Peyer's patch (tissue), 4 donors: Measurements from ENCODE around the gene SEC22A.

Source experiments
- CTCF ChIP-seq, 6 experiments: fragments of 450-650 bp in 4 of 6; fragments of 200-600 bp in 2 of 6; sonication (generic) in 1 of 6; IDR thresholded peaks; one replicate each; pipeline ENCODE4 v1.5.1; 2017 to 2019; ENCODE audit warnings: antibody characterized with exemption in 6 of 6, mild to moderate bottlenecking in 3 of 6, moderate library complexity in 1 of 6
- POLR2A ChIP-seq, 2 donors: fragments of 450-650 bp; IDR thresholded peaks; one replicate each; pipeline ENCODE4 v1.5.1; 2017; ENCODE audit warnings: antibody characterized with exemption in 2 of 2, mild to moderate bottlenecking in 2 of 2, moderate library complexity in 2 of 2

GRCh38 chr3:123154020-123154985 is 47.4 kb upstream of the SEC22A start:
- TF ChIP-seq CTCF (IDR thresholded peaks at IDR 0.05) (no peak), POLR2A (IDR thresholded peaks at IDR 0.05) (no peak)
